SK-N-SH (cell line): ENCODE results near the gene KLHDC10. TPM values are rescaled to one million over a fixed set of nuclear protein-coding genes. Genes with fewer than 3 reads are reported as not detected.
"Not testable (repeated sequence)": the region's sequence is repeated elsewhere in the genome, so short reads cannot be mapped to it uniquely, and the experiment has no call there.

Source experiments
- CTCF ChIA-PET: fragments of 300-600, 350-600 bp; formaldehyde crosslinking; extraction: SDS; loops from one replicate; lab custom pipeline; 2021; lab: Yijun Ruan, JAX
- POLR2A ChIA-PET: fragments of 350-600 bp; sonication (Branson Sonifier 250); formaldehyde crosslinking; extraction: SDS; loops from one replicate; lab custom pipeline; 2020; ENCODE audit warnings: antibody characterized with exemption, inconsistent platforms; lab: Yijun Ruan, JAX
- DNase-seq: peaks from one replicate; pipeline ENCODE4 v3.0.0; 2012
- H2AFZ ChIP-seq: fragments of 200-600 bp; sonication (generic); 2 replicates; pipeline ENCODE4 v1.8.1; 2016; ENCODE audit warnings: antibody characterized with exemption, mild to moderate bottlenecking, low read depth
- H3F3A ChIP-seq: fragments of 200-600 bp; sonication (generic); replicated peaks from 2 replicates; pipeline ENCODE3; 2016; ENCODE audit warnings: antibody characterized with exemption, mild to moderate bottlenecking; ENCODE audit not compliant: insufficient read depth
- H3K27ac ChIP-seq, 2 experiments: fragments of 200-500 bp in 1 of 2; fragments of 200-600 bp in 1 of 2; sonication (Bioruptor generic) in 1 of 2; sonication (generic), shearing (Covaris generic) in 1 of 2; 2 replicates each; pipeline versions ENCODE4 v1.5.1 to v1.6.1; 2014 to 2016; ENCODE audit warnings: low read depth in 2 of 2, inconsistent platforms in 1 of 2, low read length in 1 of 2, mild to moderate bottlenecking in 1 of 2, mixed read lengths in 1 of 2
- H3K27me3 ChIP-seq: fragments of 200-600 bp; sonication (generic), shearing (Covaris generic); 2 replicates; pipeline ENCODE4 v1.6.1; 2016; ENCODE audit warnings: mixed run types; ENCODE audit not compliant: insufficient read depth
- H3K36me3 ChIP-seq, 2 experiments: fragments of 200-500 bp in 1 of 2; fragments of 200-600 bp in 1 of 2; sonication (Bioruptor generic) in 1 of 2; sonication (generic) in 1 of 2; replicated peaks in 1 of 2; 2 replicates each; pipeline versions ENCODE3 to v1.5.1; 2014 to 2016; ENCODE audit warnings: low read length in 1 of 2, mild to moderate bottlenecking in 1 of 2; ENCODE audit not compliant: insufficient read depth in 2 of 2, control insufficient read depth in 1 of 2
- H3K4me1 ChIP-seq, 2 experiments: fragments of 200-500 bp in 1 of 2; fragments of 200-600 bp in 1 of 2; sonication (Bioruptor generic) in 1 of 2; sonication (generic), shearing (Covaris generic) in 1 of 2; 2 replicates each; pipeline versions ENCODE4 v1.5.1 to v1.6.1; 2014 to 2016; ENCODE audit warnings: low read depth in 1 of 2, low read length in 1 of 2, mixed run types in 1 of 2; ENCODE audit not compliant: insufficient read depth in 2 of 2, control insufficient read depth in 1 of 2
- H3K4me2 ChIP-seq: fragments of 200-600 bp; sonication (generic), shearing (Covaris generic); 2 replicates; pipeline ENCODE4 v1.6.1; 2017; ENCODE audit warnings: mixed run types
- H3K4me3 ChIP-seq, 2 experiments: fragments of 200-500 bp in 1 of 2; fragments of 200-600 bp in 1 of 2; sonication (Bioruptor generic) in 1 of 2; sonication (generic), shearing (Covaris generic) in 1 of 2; 2 replicates each; pipeline versions ENCODE4 v1.5.1 to v1.8.1; 2014 to 2016; ENCODE audit warnings: low read depth in 2 of 2, inconsistent platforms in 1 of 2, low read length in 1 of 2, mild to moderate bottlenecking in 1 of 2, mixed read lengths in 1 of 2, moderate library complexity in 1 of 2
- H3K79me2 ChIP-seq: fragments of 200-600 bp; sonication (generic); 2 replicates; pipeline ENCODE4 v1.8.1; 2017; ENCODE audit warnings: mild to moderate bottlenecking; ENCODE audit not compliant: insufficient read depth
- H3K9ac ChIP-seq: fragments of 200-600 bp; sonication (generic); 2 replicates; pipeline ENCODE4 v1.6.1; 2017; ENCODE audit warnings: mixed run types
- H3K9me2 ChIP-seq: fragments of 200-600 bp; sonication (generic); 2 replicates; pipeline ENCODE4 v1.6.1; 2017; ENCODE audit warnings: mixed run types
- H3K9me3 ChIP-seq: fragments of 200-600 bp; sonication (generic); 2 replicates; pipeline ENCODE4 v1.6.1; 2017; ENCODE audit warnings: mixed run types, mild to moderate bottlenecking, moderate library complexity
- H4K20me1 ChIP-seq: fragments of 200-600 bp; sonication (generic); 2 replicates; pipeline ENCODE4 v1.6.1; 2017; ENCODE audit warnings: mild to moderate bottlenecking, mixed run types; ENCODE audit not compliant: insufficient read depth
- CTCF ChIP-seq: fragments of 200-600 bp; sonication (generic); IDR thresholded peaks from 2 replicates; pipeline ENCODE4 v1.6.1; 2017; ENCODE audit warnings: antibody characterized with exemption, mild to moderate bottlenecking, moderate library complexity
- ELF1 ChIP-seq: IDR thresholded peaks from 2 replicates; pipeline ENCODE4 v1.4.0; 2012
- EP300 ChIP-seq, 2 experiments: IDR thresholded peaks; 2 replicates each; pipeline versions ENCODE4 v1.4.0 to v1.6.1; 2012; ENCODE audit warnings: borderline replicate concordance in 1 of 2, low read depth in 1 of 2, low read length in 1 of 2
- EZH2phosphoT487 ChIP-seq: fragments of 200-600 bp; sonication (generic); IDR thresholded peaks from 2 replicates; pipeline ENCODE4 v1.6.1; 2017; ENCODE audit warnings: low read depth, mixed run types, mild to moderate bottlenecking, antibody characterized with exemption, moderate library complexity, borderline replicate concordance
- FOSL2 ChIP-seq: IDR thresholded peaks from 2 replicates; pipeline ENCODE4 v1.4.0; 2012; ENCODE audit warnings: low read depth, mild to moderate bottlenecking, moderate library complexity, borderline replicate concordance
- FOXJ3 ChIP-seq: sonication (generic); formaldehyde crosslinking; IDR thresholded peaks from 2 replicates; pipeline ENCODE4 v1.5.1; 2020; ENCODE audit warnings: mild to moderate bottlenecking, missing genetic modification reagents
- FOXM1 ChIP-seq: IDR thresholded peaks from 2 replicates; pipeline ENCODE4 v1.4.0; 2012; ENCODE audit warnings: low read depth, mild to moderate bottlenecking
- IRF3 ChIP-seq: fragments of 150-350 bp; IDR thresholded peaks from 2 replicates; pipeline ENCODE4 v1.6.1; 2016; ENCODE audit warnings: mild to moderate bottlenecking, low read depth, low read length
- JUND ChIP-seq: IDR thresholded peaks from 2 replicates; pipeline ENCODE4 v1.4.0; 2012
- MXI1 ChIP-seq: IDR thresholded peaks from 2 replicates; pipeline ENCODE4 v1.6.1; 2012; ENCODE audit warnings: mild to moderate bottlenecking, low read depth, low read length, improper control_type of control experiment
- NFIC ChIP-seq: IDR thresholded peaks from 2 replicates; pipeline ENCODE4 v1.4.0; 2012; ENCODE audit warnings: borderline replicate concordance
- NRF1 ChIP-seq: IDR thresholded peaks from 2 replicates; pipeline ENCODE4 v1.6.1; 2012; ENCODE audit warnings: low read depth, mild to moderate bottlenecking, low read length
- PBX3 ChIP-seq: IDR thresholded peaks from 2 replicates; pipeline ENCODE4; 2012
- POLR2AphosphoS5 ChIP-seq: IDR thresholded peaks from 2 replicates; pipeline ENCODE4 v1.6.1; 2012; ENCODE audit warnings: low read depth, low read length
- RAD21 ChIP-seq: IDR thresholded peaks from 2 replicates; pipeline ENCODE4 v1.6.1; 2012; ENCODE audit warnings: mild to moderate bottlenecking, low read length
- REST ChIP-seq: IDR thresholded peaks from 2 replicates; pipeline ENCODE4 v1.6.1; 2012; ENCODE audit warnings: mild to moderate bottlenecking, low read depth, low read length, moderate library complexity
- RFX5 ChIP-seq: IDR thresholded peaks from 2 replicates; pipeline ENCODE4 v1.6.1; 2012; ENCODE audit warnings: mild to moderate bottlenecking, improper control_type of control experiment, low read length
- RXRA ChIP-seq: IDR thresholded peaks from 2 replicates; pipeline ENCODE4 v1.4.0; 2012; ENCODE audit warnings: low read depth, mild to moderate bottlenecking, borderline replicate concordance
- SIN3A ChIP-seq: IDR thresholded peaks from 2 replicates; pipeline ENCODE4 v1.6.1; 2012; ENCODE audit warnings: low read depth, mild to moderate bottlenecking, low read length, moderate library complexity, borderline replicate concordance
- SMC3 ChIP-seq: IDR thresholded peaks from 2 replicates; pipeline ENCODE4 v1.6.1; 2012; ENCODE audit warnings: low read depth, low read length, improper control_type of control experiment
- TAF1 ChIP-seq: IDR thresholded peaks from 2 replicates; pipeline ENCODE4 v1.6.1; 2012; ENCODE audit warnings: low read depth, mild to moderate bottlenecking, low read length, moderate library complexity, borderline replicate concordance
- YY1 ChIP-seq: IDR thresholded peaks from 2 replicates; pipeline ENCODE4 v1.4.0; 2012; ENCODE audit warnings: low read depth, mild to moderate bottlenecking
- WGBS: methylation state at CpG from one replicate; pipeline ENCODE4 v1.1.6; 2017; ENCODE audit warnings: low lambda C conversion rate; 5-methylcytosine and 5-hydroxymethylcytosine counted together
- polyA plus RNA-seq, 3 experiments: library from polyadenylated mRNA; depleted of rRNA; stranded (reverse); fragments of >200 nt; gene quantifications; 2 replicates each; pipeline ENCODE4 v1.2.3, GENCODE V29; 2012

Gene KLHDC10
- polyA plus RNA-seq, 1 of the 3 experiments (the other 2 are of a cell fraction), result 15.9 TPM

- Histone ChIP-seq H2AFZ (no peak overlapping the region), H3K36me3 (no peaks in the 10 kb centered on the region), H3K27me3 (no peaks in the 10 kb centered on the region), H3K9me3 (no peaks in the 10 kb centered on the region), H3K4me2 (no peak overlapping the region), H3K27ac (no peak overlapping the region), H3F3A (peaks cover 6% of the 10 kb centered on the region), H3K9me2 (no peaks in the 10 kb centered on the region), H3K4me3 (no peak overlapping the region; a peak in 1 of 4 replicates), H4K20me1 (no peaks in the 10 kb centered on the region), H3K4me1 (no peaks in the 10 kb centered on the region), H3K79me2 (no peaks in the 10 kb centered on the region), H3K9ac (no peak overlapping the region)
- peak; percentile 70 for DNase-seq
- CTCF ChIA-PET, result interaction anchor here (0.6 to 2.3 kb wide), 13 partner anchors 9 to 707 kb away, joined by 3 to 12 read pairs (median 3); partner anchors contain the start of gene ZC3HC1
- TF ChIP-seq IRF3 (no peak), RAD21 (peak; percentile 68), YY1 (no peak), FOXM1 (no peak), CTCF (peak; percentile 94), PBX3 (no peak), EZH2phosphoT487 (no peak), POLR2AphosphoS5 (no peak), JUND (no peak), NRF1 (no peak), EP300 (IDR thresholded peaks at IDR 0.05; ENCODE audit: borderline replicate concordance in 1 of 2, low read depth in 1 of 2, low read length in 1 of 2) (no peak), ELF1 (no peak), TAF1 (no peak), FOSL2 (no peak), REST (no peak), MXI1 (no peak), NFIC (no peak), FOXJ3 (CRISPR knock-in tag) (no peak), SIN3A (no peak), RFX5 (no peak), RXRA (no peak), SMC3 (peak; percentile 55)
- WGBS, result 0% methylated on average over 2 of the region's 2 CpGs
- POLR2A ChIA-PET, result no interaction called here
Measured at GRCh38 chr7:130063036-130063435, 7.3 kb upstream of the KLHDC10 start.

GRCh38 chr7:130064580-130064926, 5.8 kb upstream of the KLHDC10 start:
- H3K9me3 ChIP-seq, DNase-seq, H3K27ac ChIP-seq, H3K9me2 ChIP-seq, H3K4me3 ChIP-seq, H2AFZ ChIP-seq, H3K27me3 ChIP-seq, H3K9ac ChIP-seq, H4K20me1 ChIP-seq, H3K79me2 ChIP-seq, H3K36me3 ChIP-seq, H3K4me1 ChIP-seq, H3F3A ChIP-seq, H3K4me2 ChIP-seq: not testable (repeated sequence)
- POLR2A ChIA-PET, result interaction anchor here (0.7 to 1.2 kb wide), 2 partner anchors 13 to 523 kb away, joined by 3 to 4 read pairs; no protein-coding TSS in a partner anchor
- WGBS, result 72% methylated on average over 6 of the region's 6 CpGs
- CTCF ChIA-PET, result interaction anchor here (1.3 kb wide), 1 partner anchor 661 kb away, joined by 3 read pairs; no protein-coding TSS in a partner anchor
